NCI-H748 (cell line): ENCODE data around the gene UBL7.

Source experiments
- DNase-seq: peaks from one replicate; lab custom pipeline; 2025; ENCODE audit not compliant: unreplicated experiment; lab: John Stamatoyannopoulos, UW

The UBL7 gene

DNA sequence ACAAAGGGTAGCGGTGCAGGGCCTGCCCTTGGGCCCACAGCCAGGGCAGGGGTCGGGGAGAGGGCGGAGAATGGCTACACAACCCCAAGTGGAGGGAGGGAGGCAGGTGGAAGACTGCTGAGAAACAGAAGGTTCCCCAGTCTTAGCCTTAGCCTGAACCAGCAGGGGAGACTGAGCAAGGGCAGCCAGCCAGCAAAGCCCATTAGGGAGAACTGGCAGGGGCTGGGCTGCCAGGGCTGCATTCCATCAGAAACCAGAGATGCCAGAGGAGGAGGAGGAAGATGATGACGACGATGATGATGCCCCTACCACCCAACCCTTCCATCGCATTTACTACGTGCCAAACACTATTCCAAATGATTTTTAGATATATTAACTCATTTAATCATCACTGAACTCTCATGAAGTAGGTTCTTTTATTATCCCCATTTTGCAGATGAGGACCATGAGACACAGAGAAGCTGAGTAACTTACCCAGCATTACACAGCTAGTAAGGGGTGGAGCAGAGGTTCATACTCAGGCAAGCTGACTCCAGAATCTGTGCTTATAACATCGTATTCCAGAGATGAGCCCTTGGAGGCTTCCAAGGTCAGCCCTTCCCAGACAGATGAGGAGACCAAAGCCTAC lies 35.9 kb downstream of the UBL7 start:
- DNase-seq, result no peak

DNA sequence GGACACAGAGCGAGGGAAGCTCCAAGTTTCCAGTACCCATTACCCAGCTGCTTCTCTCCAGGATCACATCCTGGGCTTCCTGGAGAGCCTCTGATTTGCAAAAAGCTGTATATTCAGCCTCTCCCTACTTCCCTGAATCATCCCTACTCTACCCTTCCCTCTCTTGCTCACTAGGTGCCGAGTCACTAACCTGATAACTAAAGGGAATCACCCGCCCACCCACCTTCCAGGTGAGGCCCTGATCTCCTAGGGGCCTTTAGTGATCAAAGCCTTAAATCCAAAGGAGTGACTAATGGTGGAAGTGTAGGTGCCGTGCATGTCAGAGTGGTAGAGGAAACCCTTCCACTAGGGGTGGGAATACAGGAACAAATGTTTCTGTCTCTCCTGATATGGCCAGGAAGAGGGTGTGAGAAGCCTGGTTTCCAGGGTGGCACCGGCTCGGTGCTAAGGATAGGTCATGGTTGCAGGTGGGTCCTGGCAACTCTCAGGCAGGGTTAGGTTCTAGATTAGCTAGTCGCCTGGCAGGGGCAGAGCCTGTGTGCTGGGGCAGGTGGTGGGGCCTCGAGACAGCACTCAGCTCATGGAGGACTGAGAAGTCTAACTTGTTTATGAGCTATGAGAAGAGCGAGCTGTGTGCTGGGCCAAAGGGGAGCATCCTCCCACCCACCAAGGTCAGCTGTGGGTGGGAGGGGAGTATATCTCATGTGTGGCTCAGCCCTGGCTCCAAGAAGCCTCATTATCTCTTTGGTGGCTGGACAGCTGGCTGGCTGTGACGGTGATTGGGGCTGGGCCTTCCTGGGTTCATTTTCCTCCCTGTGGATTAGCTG lies 37.3 kb downstream of the UBL7 start:
- no peak for DNase-seq

DNA sequence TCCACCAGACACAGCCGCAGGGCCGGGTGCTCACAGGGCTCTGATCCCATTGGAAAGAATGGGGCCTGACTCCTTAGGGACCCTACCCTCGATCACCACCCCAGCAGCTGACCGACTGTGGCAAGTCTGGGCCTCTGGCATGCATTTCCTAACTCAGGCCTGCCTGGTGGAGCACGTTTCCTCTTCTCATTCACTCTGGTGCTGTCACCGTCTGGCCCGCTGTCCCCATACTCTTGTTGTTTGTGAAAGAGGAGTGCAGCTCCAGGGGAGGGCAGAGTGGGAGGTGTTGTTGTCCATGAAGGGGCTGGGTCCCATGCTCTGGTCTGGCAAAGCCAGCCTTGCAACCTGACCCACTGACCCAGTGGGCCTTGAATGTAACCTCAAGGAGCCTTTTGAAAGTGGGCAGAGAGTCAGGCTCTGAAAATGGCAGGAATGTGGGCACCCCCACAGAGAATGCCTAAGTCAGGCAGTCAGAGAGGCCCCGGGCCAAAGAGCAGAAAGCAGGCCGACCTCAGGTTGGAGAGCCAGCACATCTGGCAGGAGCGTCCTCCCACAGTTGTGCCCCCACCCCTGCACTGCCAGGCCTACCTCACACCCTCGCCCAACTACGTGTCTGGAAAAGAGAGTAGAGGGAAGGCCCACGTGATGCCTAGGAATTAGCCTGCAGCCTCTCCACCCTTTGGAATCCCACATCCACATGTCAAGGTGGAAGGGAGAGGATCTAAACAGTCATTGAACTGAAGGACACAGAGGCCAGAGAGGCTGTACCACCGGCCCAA lies 38.1 kb downstream of the UBL7 start:
- no peak for DNase-seq

DNA sequence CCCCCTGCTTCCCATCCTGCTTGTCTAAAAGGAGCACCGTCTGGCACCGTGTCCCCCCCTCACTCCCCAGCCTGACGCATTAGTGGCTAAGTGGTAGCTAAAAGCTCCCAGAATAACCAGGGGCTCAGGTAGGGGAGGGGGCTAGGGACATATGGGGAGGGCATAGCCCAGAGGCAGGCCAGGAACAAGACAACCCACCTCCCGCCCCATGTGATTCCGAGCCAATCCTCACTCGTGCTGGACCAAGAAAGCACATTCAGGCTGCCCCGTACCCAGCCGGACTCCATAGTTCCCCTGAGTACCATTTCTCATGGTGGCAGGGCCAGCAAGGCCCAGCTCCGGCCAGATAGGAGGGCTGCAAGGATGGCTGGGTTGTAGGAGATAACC lies 38.7 kb downstream of the UBL7 start:
- no peak for DNase-seq

DNA sequence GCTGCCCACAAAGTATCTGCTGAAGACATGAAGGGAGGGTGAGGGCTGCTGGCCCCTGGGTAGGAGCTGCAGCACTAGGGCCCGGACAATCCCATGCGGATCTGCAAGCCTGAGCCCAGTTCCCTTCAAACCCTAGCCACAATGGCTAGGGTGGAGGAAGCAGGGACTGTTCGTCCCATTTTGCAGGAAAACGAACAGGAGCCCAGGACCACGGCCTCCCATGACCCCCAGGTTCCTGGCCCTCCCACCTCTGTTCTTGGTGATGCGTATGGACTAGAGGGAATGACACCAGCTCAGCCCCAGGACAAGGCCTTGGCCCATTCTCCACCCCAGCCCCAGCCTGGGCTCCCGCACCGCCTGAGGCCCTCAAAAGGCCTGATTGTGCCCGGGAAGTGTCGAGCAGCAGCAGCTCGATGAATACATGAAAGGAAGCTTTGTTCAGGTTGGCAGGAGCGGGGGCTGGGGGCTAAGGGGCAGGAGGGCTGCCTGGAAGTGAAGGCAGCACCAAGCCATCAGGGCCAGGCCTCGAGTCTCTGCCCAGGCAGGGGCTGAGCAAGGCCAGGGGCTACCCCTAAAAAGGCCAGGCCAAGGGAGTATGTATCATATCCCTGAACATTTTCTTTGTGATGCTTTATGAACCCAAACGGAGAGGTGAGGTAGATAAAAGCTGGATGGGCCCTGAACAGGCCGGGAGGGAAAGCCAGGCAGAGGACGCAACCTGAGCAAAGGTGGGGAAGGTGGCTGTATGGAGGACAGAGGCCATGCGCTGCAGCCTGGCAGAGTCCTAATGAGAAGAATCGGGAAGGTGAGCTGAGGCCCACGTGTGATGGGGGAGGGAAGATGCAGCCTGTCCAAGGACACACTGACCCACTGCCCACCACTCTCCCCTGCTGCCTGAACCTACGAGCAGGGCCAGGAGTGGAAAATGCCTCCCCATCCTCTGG lies 39.4 kb downstream of the UBL7 start:
- DNase-seq, result no peak

DNA sequence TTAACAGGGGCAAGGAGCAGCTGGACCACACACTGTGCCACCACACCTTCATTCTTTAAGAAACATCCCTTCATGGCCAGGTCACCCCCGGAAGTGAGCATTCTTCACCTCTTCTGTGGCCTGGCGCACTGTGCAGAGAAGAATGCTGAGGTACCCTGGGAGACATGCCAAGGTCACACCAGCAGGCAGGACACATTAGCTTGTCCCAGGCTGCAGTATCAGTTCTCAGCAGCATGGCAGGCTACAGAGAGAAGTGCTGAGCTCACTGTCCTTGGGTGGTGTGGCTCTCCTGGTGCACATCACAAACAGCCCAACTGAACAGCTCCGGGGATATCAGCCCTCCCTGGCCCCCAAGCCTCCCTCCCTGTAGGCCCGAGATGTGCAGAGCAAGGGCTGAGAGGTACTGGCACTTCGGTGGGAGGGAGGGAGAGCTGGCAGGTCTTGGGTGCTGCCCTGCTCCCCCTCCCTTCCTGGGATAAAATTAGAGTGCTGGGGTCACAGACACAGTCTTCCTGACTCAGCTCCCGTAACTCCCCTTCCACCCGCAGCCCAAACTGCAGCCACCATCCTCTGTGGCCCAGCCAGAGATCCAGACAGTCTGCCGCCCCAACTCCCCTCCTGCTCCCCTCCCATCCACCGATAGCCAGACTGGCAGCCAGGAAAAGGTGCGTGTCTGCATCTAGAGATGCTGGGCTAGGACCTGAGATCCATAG lies 40.6 kb downstream of the UBL7 start:
- DNase-seq, result no peak

DNA sequence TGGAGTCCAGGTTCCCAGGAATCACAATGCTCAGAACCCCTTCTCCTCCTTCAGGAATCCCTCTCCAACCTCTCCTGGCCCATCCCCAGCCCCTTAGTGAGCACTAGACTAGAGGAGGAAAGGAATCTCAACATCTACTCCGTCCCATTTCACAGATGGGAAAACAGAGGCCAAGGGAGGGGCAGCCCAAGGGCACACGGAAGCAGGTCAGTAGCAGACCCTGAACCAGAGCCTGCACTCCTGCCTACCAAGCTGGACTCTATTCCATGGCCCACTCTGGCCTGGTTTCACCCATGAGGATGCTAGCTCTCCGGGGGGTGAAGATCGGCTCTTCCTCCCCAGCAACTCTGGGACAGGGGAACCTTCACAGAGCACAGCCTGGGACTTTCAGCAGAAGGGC lies 41.5 kb downstream of the UBL7 start:
- DNase-seq, result no peak

DNA sequence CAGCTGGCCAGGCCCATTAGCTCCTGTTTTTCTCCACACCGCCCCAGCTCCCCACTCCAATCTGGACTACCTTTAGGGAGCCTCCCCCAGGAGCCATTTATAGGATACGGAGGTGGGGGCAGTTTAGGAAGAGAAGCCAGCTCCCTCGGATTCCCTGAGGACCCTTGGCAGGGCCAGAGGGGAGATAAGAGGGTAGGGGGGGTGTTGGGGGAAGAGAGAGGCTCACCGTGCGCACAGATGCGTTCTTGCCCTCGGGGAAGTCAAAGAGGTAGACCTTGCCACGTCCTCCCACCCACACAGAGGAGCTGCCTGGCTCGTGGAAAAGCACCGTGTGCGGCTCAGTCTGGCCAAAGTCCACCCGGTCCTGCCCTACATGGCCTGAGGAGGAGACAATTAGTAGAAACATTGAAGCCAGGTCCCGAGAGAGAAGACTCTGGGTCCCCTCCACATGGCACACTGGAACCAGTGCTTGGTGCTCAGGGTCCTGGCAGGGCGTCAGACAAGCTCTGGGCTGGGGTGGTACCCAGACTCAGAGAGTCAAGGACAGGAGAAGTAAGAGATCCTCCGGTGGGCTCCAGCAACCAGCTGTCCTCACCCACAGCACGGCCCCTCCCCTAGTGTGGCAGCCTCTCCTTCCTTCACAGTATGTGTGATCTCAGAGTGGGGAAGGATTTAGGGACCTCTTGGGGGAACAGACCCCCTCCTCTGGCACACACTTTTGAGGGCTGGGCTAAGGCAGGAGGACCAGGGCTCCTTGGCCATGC lies 42.2 kb downstream of the UBL7 start:
- no peak for DNase-seq

DNA sequence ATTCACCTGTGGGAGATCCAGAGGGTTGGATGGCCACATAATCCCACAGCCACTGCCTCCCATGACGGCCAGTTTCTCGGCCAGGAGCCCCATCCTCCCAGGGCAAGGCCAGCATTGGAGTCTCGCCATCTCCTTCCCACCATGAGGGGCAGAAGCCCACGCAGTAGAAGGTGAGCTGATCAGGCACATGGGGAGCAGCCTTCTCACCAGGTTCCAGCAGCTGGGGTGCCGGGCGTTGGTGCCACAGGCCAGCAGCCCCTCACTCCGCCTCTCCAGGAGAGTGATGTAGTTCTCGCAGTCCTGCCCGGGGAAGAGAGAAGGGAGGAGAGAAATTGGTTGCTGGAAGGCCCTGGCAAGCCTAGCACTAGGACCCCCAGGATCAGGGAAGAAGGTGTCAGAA lies 43.3 kb downstream of the UBL7 start:
- no peak for DNase-seq

DNA sequence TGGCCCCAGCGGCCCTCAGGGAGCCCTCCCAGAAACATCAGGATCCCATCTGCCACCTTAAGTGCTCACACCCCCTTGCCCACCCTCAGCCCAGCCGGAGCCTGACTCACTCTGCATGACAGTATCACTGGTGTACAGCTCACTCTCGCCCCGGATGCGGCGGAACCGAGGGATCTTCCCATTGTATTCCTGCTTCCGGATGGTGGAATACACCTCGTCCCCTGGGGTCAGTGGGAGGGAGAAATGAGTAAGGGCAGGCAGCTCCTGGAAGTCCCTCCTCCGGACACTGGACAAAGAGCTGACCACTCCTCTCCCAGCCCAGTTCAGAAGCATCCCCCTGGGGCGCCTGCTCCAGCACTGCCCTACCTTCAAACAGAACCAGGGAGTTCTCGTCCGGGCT lies 43.7 kb downstream of the UBL7 start:
- no peak for DNase-seq

DNA sequence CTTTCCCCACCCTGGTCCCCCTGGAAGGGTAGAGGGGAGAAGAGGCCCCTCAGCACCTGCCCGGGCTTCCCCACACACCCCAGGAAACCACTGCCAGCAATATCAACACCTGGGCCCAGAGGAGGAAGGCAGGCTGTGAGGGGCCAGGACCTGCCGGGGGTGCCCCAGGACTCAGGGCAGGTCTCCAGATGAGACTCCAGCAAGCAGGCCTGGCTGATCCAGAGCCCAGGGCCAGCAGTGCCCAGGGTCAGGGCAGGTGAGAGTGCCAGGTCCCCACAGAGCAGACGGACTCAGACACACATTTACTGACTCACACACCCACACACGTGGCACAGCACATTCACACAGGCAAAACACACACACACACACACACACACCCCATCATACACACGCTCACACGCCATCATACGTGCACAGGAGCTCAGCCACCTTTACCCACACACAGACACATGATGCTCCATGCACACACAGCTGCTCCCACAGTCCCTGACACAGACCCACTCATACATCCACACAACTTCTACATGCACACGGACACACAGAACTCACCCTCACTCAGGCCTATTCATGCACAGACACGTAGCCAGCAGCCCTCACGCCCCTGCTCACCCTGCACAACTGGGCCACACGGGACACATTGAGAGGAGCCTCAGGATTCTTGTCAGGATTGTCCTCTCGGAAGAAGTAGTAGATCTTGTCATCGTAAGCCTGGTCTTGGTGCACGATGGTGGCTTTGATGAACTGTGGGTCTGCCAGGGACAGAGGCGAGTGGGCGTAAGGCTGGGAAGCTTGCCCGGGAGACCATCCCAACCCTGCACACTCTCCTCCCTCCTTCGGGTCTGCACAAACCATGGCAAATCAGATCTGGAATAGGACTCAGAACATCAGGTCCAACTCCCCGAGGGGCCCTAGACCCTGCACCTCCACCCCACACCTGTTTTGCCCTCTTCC lies 44.7 kb downstream of the UBL7 start:
- DNase-seq, result no peak

DNA sequence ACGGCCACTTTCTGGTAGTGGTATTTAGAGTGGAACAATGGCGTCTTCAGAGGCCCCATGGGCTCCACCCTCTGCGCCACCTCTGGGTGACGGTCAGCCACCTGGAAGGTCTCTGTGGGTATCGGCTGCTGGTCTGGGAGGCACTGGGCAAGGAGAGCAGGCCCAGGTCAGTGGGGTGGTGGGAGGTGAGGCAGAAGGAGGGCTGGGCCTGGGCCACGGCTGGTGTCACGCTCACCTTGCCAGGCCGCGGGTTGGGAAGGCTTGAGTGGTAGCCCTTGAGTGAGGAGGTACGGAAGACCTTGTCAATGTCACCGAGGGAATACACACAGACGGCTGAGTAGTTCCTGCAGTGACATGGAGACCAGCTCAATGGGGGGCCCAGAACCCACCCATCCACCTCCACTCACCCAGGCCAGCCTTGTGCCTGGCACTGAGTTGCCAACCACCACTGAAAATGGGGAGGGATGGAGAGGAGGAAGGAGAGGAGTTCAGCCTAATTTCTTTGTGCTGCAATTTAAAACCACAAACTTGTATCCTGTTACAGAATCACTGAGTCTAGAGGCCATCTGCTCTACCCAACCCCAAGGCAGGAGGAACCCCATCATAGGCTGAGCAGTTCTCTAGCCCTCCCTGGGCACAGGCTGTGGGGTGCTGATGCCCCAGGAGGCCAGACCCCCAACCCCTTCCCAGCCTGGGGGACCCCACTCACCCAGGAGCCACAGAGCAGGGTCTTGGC lies 46.2 kb downstream of the UBL7 start:
- DNase-seq, result no peak

DNA sequence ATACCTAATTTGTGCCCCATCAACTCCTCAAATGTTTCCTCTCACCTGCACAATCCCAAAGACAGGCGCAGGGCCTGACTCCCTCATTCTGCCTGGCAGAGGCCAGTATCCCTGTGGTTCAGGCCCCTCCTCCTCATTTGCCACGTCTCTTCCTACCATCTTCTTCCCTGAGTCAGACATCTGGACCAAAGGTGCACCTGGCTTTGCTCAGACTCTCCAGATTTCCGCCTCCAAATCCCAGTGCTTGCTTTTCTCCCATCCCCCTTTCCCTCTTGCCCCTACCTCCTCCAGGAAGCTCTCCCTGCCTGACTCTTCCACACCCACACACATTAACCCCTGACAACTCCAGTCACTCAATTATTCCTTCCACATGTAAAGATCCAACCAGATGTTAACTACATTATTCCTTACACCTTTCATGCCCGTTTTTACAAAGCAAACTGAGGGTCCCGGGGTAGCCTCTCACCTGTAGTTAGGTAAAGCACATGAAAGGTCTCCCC lies 46.8 kb downstream of the UBL7 start:
- no peak for DNase-seq

DNA sequence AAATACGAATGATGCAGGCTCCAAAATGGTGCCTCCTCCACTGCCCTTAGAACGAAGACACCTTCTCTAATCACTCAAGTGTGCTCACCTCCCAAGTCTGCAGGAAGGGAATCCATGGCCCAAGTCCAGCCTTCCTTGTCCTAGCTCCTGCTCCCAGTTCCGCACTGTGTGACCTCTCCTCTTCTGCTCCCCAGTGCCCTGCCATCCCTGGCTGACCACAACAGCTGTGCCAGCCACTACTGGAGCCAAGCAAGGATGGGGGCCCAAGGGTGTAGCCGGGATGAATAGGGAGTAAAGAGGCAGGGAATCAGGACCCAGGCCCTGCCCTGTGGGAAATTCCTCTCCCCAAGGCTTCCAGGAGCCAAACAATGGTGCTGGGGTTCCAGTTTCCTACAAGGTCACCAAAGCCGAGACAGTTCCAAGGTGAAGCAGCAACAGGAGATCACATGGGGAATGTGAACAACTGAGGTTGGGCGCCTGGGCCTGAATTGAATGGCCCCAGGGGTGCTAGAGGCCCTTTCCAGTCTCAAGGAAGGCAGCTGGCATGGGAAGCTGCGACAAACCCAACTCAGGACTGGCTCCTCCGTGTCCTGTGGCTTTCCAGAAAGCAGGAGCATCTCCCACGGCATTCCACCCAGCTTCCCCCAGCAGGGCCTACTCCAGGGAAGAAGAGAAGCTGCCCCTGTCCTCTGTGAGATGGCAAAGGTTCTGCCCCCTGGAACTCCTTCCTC lies 47.4 kb downstream of the UBL7 start:
- no peak for DNase-seq

DNA sequence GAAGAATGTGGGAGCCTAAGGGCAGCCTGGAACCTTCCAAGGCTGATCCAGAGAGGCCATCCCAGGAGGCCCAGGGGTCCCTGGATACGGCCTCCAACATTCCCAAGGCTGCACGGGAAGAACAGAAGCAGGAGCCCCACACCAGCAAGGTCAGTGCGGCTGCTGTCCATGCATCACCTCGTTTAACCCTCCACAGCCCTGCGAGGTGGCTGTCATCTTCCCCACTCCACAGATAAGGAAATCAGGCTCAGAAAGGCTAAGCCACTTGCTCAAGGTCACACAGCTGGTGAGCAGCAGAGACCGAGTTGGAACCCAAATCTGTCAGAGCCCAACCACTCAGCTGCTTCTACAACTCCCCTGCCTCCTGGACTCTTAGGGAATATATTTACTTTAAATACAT lies 48.8 kb downstream of the UBL7 start:
- no peak for DNase-seq

DNA sequence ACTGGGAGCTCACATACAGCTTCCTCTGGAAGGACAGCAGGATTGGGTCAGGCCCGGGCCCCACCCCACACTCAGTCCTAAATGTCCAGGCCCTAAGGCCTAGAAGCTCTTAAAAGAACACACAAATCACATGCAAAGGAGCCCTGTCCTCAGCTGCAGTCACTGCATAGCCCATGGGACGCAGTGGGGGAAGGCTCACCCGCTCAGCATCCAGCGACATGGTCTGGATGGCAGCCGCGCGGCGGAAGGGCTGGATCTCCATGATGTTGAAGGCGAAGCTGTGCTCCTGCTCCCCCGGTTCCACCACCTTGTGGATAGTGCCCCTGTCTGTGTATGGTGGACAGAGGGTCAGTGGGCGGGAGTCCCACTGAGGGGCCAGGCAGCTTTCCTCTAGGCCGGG lies 49.3 kb downstream of the UBL7 start:
- DNase-seq, result no peak

DNA sequence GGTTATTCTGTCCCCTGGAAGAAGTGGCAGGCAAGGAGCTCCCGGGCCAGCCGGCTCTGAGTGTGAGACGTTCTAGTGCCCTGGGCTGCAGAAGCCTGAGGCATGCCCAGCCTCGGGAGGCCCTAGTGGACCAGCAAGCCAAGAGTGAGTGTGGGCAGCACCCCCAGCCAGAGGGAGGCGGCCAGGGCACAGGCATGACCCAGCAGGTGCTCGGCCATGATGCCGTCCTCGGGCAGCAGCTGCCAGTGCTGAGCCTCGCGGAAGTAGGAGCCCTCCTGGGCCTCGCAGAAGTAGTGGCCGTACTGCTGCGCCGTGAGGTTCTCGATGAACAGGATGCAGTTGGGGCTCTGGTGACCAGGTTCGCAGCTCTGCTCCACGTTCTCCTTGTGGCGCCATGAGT lies 50.5 kb downstream of the UBL7 start:
- DNase-seq, result no peak
